HG03558 (cell line): ENCODE measurements around the gene SPECC1.
"Not testable (repeated sequence)": the region's sequence is repeated elsewhere in the genome, so short reads cannot be mapped to it uniquely, and the experiment has no call there.

Experiments
- ATAC-seq: cut with Tn5 transposase; IDR thresholded peaks from one replicate; pipeline ENCODE4 v1.9.1; 2021; ENCODE audit warnings: moderate number of reproducible peaks; ENCODE audit not compliant: unreplicated experiment; ENCODE audit errors: extremely low read depth

The SPECC1 gene

DNA sequence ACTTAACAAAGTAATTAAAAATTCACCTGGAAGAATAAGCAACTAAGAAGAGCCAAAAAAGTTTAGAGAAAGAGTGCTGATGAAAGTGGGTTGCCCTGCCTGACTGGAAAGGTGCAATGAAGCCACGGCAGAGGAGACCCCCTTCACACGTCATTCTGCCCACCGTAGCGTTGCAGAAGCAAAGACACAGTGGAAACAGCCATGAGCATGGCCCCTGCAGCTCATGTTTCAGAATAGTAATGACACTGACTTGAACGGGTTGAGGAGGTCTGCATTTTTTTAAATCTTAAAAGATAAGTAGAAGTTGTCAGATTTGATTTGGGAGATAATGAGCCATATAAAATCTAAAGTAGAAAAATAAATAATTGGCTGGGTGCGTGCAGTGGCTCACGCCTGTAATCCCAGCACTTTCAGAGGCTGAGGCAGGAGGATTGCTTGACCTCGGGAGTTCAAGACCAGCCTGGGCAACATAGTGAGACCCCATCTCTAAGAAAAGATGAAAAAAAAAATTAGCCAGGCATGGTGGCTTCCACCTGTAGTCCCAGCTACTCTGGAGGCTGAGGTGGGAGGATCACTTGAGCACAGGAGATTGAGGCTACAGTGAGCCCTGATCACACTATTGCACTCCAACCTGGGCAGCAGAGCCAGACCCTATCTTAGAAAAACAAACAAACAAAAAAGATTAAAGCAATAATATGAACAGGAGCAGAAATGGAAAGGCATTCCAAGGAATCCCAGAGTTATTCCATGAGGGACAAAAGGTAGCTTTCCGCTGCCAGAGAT is 273.6 kb downstream of the SPECC1 start:
- ATAC-seq = no peak

DNA sequence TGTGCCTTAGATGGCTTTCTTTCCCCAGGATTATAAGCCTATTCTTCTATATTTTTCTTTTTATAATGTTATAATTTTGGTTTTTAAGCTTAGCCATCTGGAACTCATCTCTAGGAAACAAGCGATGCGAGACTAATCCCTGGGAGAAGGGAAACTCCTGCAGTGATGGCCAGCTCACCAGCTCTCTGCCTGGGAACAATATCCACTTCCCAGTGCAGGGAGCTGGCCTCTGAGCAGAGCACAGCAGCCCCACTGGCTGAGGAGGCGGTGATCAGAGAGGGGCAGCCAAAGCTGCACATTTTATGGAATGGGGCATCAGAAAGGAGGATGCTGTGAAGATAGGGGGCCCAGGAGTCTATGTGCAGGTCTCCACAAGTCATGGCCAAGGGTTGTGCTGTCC is 274.9 kb downstream of the SPECC1 start:
- ATAC-seq = no peak

DNA sequence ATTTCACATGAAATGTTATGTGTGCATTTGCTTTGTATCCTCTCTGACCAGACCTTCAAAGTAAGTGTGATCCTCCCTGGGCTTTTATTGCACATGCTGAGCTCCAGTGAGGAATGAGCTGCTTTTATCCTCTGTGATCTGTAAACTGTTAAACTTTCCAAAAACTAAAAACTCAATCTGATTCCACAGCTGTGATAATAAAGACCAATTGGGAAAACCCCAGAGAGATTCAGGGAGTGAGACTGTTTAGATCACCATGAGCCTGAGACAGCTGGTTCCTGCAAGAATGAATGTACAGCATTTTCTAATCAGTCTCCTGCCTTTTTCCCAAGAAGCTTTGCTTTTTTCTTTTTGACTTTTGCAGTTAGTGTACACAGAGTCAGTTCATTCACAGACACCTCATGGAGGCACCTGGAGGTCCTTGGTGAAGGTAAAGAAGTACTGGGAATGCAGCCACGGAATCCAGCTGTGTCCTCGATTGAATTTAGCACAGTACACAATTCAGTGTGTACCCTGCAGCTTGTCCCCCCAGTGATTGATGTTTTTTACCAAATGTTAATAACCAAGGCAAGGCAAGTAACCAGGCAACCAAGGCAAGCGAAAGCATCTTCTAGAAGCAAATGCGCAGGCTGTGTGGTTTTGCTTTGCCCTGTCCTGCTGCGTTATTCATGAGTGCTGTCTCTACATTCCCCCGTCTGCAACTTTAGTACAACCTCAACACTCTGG is 275.6 kb downstream of the SPECC1 start:
- ATAC-seq = no peak

DNA sequence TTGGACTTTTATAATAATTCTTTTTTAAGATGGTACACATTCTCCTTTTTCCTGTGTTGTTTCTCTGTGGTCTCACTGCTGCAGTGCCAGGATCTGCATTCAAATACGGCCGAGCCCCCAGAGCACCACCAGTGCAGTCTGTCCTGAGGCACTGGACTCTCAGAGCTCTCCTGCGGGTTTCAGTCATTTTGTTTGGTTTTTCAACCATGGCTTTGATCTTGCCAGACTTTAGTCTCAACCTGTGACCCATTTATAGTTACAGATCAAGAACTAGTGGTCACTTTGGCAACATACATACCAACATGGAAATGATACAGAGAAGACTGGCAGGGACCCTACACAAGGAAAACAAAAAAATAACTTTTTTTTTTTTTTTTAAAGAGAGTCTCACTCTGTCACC is 280.8 kb downstream of the SPECC1 start:
- ATAC-seq = no peak

GRCh38 chr17:20291853-20292252 is 282.7 kb downstream of the SPECC1 start:
- ATAC-seq = no peak

GRCh38 chr17:20293501-20293900 is 284.3 kb downstream of the SPECC1 start:
- ATAC-seq = no peak

DNA sequence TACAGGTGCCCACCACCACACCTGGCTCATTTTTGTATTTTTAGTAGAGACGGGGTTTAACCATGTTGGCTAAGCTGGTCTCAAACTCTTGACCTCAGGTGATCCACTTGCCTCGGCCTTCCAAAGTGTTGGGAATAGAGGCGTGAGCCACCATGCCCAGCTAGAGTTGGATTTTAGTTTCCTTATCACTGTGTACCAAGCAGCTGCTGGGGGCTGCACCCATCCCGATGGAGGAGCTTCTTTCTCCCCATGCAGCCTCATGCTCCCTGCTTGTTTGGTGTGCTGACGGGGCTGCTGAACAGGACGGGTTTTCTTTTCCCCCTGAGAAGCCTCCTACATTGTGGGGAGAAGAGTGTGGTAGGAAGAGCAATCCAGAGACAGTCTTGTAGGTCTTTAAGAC is 285.0 kb downstream of the SPECC1 start:
- ATAC-seq = no peak

DNA sequence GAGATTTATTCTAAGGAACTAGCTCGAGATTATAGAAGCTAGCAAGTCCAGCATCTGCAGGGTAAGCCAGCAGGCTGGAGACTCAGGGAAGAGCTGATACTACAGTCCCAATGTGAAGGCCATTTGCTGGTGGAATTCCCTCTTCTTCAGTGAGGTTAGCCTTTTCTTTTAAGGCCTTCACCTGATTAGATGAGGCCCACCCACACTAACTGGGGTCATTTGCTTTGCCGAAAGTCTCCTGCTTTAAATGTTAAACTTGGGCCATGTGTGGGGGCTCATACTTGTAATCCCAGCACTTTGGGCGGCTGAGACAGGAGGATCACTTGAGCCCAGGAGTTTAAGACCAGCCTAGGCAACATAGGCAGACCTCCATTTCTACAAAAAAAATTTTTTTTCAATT is 289.9 kb downstream of the SPECC1 start:
- no peak for ATAC-seq

DNA sequence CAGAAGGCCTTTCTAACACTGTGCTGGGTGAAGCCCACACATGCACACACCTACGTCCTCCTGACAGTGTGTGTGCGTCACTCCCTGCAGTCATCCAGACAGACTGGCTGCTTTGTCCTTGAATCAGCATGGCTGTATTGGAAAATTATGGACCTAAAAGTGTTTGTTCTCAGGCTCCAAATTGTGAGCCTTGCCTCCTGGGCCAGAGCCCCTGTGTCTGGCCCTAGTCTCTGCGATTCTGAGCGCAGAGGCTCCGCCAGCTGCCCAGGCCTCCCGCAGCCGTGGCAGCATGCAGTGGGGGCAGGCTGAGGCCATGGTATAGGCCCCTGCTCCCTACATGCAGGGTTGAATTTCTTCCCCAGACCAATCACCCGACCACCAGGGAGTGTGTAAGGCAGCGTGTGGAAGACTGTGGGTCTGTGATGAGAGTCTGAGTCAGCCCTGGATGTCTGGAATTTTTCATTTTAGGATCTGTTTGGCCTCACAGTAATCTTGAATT is 291.3 kb downstream of the SPECC1 start:
- ATAC-seq = no peak

GRCh38 chr17:20302246-20302917 is 293.2 kb downstream of the SPECC1 start:
- ATAC-seq = no peak

GRCh38 chr17:20304961-20305360 is 295.8 kb downstream of the SPECC1 start:
- no peak for ATAC-seq

DNA sequence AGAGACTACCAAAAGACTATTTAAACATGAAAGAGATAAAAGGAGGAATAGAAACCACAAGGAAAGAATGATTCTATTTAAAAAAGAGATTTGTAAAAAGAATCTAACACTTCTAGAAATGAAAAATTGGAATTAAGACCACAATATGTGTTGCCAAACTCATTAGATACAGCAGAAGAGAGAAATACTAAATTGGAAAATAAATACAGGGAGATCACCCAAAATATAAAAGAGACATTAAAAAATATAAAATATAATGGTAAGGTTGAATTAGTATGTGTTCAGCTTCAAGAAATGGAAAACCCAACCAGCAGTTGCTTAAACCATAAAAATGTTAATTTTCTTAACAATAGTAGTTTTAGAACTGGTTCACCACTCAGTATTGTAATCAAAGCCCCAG is 297.8 kb downstream of the SPECC1 start:
- no peak for ATAC-seq

DNA sequence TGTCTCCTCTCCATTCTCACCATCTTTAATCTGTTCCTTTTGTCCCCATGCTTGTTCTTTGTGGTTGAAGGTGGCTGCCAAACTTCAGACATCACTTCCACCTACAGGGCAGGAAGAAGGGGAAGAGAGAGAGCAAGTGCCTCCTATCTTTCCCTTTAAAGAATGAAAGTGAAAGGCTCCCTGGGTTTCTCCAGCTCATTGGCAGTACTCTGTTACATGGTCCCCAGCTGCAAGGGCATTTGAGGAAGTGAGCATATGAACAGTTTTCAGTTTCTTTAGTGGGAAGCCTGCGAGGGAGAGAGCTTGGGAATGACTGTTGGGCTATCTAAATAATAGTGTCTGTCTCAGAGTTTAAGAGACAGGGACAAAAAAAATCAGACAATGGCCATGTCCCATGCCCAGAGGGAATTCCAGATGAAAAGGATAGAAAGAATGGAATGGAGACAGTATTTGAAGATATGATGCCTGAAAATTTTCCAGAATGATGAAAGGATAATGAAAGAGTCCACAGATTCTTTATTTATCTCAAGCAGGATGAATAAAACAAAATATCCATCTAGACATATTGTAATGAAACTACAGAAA is 298.3 kb downstream of the SPECC1 start:
- no peak for ATAC-seq

- no peak for ATAC-seq
Measured at GRCh38 chr17:20310481-20310880, 301.3 kb downstream of the SPECC1 start.

DNA sequence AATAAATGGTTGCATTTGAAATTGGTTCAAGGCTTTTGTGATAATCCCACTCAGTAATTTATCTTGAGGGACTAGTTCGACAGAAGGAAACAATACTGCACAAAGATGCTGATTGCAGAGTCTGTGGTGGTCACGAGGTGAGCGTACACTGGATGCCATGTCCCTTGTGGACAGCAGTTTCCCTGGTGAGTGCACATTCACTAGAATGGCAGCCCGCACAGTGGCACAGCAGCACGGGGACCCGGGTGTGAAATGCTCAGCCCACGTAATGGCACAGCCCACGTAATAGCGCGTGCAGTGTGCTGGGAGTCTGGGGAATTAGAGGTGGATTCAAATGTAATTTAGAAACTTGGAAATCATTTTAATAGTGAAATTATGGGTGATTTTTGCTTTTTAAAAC is 304.1 kb downstream of the SPECC1 start:
- ATAC-seq = no peak

GRCh38 chr17:20313891-20314290 is 304.7 kb downstream of the SPECC1 start:
- ATAC-seq = no peak

DNA sequence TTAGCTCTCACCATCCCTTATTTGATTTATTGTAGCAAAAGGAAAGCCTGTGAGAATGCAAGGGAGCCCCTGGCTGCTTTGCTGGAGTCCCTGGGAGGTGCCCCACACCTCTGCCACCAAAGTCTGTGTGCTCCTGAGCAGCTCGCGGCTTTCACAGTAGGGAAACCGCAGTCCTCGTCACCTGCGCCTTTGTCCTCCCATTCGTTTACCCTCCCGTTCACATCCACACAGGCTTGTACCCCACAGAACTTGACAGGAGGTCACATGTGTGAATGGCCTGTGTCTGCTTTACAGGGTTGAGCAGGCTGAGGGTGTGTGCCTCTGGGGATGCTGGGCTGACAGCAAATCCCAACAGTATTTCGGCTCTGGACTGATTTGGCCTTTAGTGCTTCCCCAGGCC is 305.7 kb downstream of the SPECC1 start:
- no peak for ATAC-seq

DNA sequence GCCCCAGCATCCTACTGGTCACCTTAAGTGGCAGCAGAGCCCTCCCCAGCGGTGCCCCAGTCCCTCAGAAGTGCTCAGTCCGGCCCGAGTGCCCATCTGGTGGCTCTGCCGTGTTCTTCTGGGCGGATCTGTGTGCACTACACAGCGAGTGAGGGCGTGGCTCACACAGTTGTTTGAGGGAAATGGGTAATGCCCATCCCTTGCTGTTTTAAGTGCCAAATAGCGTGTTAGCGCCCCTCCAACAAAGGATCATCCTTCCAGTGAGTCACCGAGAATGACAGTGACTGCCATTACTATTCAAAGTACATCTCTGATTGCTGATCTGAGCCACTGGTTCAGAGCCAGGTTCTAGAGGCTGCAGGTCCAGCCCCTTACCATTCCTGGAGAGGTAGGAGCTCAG is 306.2 kb downstream of the SPECC1 start:
- ATAC-seq = no peak

DNA sequence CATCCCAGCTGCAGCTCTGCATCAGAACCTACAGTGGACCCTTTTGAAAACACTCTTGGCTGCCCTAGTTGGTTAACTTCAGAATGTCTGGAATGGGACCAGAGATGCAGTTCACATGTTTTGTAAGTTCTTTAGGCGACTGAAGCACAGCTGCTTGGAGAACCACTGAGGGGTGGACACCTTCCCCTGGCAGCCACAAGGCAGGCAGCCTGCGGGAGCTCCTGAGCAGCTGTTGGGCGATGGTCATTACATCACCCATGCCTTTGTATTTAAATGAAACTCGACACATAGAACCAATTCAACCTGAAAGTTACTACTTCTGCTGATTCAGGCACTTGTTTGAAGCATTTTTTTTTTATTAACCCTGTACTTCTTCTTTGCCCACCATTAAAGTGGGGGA is 306.7 kb downstream of the SPECC1 start:
- ATAC-seq = no peak

DNA sequence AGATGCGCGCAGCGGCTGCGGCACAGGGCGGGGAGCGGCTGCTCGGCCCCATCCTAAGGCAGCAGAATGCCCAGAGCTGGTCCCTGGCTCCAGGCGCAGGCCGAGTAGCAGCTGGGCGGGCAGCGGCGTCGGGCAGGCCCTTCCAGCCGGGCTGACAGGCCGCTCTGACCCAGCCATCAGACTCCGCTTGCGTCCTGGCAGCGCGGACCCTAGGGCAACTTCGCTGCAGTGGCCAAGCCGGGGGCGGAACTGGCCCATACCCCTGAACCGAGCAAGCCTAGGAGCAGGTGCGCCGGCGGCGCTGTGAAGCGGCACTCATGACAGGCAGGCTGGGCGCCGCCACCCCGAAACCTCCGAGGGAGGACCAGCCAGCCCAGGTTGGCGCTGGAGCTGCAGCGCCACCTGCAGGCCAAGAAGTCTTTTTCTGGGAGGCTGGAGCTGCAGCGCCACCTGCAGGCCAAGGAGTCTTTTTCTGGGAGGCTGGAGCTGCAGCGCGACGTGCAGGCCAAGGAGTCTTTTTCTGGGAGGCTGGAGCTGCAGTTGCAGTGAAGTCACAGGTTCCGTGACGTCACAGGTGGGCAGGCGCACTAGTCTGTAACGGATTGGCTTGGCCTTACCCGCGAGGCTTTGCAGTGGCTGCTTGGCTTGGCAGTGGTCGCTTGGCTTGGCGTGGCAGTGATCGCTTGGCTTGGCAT is 311.5 kb downstream of the SPECC1 start:
- not testable (repeated sequence) for ATAC-seq
